Breast epithelium (tissue), 3 donors: Measurements from ENCODE around the gene CRELD1.

ENCODE experiments used
- POLR2AphosphoS5 ChIP-seq, 3 donors: sonication (generic); formaldehyde crosslinking; IDR thresholded peaks; one replicate each; pipeline ENCODE4 v1.6.1; 2017; ENCODE audit warnings: antibody characterized with exemption in 3 of 3
- TF ChIP-seq, protein P1 (sequence below), 3 donors: fragments of 450-650 bp; IDR thresholded peaks; one replicate each; pipeline ENCODE4 v1.5.1; 2016 to 2017; ENCODE audit warnings: antibody characterized with exemption in 3 of 3, mild to moderate bottlenecking in 3 of 3, moderate library complexity in 3 of 3

DNA sequence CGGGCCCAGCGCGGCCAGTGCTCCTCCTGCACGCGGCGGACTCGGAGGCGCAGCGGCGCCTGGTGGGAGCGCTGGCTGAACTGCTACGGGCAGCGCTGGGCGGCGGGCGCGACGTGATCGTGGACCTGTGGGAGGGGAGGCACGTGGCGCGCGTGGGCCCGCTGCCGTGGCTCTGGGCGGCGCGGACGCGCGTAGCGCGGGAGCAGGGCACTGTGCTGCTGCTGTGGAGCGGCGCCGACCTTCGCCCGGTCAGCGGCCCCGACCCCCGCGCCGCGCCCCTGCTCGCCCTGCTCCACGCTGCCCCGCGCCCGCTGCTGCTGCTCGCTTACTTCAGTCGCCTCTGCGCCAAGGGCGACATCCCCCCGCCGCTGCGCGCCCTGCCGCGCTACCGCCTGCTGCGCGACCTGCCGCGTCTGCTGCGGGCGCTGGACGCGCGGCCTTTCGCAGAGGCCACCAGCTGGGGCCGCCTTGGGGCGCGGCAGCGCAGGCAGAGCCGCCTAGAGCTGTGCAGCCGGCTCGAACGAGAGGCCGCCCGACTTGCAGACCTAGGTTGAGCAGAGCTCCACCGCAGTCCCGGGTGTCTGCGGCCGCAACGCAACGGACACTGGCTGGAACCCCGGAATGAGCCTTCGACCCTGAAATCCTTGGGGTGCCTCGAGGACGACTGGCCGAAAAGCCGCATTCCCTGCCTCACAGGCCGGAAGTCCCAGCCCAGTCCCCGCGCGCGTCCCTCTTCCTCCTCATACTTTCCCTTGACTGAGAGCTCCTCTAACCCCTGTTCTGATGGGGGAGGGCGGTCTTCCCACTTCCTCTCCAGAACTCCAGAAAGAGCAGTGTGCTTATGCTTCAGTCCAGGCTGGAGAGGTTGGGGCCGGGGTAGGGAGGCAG lies 18.1 kb upstream of the CRELD1 start:
- TF ChIP-seq, protein P1, sequence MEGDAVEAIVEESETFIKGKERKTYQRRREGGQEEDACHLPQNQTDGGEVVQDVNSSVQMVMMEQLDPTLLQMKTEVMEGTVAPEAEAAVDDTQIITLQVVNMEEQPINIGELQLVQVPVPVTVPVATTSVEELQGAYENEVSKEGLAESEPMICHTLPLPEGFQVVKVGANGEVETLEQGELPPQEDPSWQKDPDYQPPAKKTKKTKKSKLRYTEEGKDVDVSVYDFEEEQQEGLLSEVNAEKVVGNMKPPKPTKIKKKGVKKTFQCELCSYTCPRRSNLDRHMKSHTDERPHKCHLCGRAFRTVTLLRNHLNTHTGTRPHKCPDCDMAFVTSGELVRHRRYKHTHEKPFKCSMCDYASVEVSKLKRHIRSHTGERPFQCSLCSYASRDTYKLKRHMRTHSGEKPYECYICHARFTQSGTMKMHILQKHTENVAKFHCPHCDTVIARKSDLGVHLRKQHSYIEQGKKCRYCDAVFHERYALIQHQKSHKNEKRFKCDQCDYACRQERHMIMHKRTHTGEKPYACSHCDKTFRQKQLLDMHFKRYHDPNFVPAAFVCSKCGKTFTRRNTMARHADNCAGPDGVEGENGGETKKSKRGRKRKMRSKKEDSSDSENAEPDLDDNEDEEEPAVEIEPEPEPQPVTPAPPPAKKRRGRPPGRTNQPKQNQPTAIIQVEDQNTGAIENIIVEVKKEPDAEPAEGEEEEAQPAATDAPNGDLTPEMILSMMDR (IDR thresholded peaks at IDR 0.05) = peak in 1 of 3 donors; percentile 33
- no peak for TF ChIP-seq POLR2AphosphoS5 (IDR thresholded peaks at IDR 0.05)
